GM12891 (cell line): ENCODE results near the gene METTL21C.

Source experiments
- POLR2A ChIP-seq: IDR thresholded peaks from 2 replicates; pipeline ENCODE4 v1.6.1; 2011; ENCODE audit warnings: low read depth, low read length, control low read depth
- POLR2AphosphoS5 ChIP-seq: IDR thresholded peaks from 2 replicates; pipeline ENCODE4 v1.6.1; 2011; ENCODE audit warnings: low read depth, low read length, control low read depth
- SPI1 ChIP-seq: IDR thresholded peaks from 2 replicates; pipeline ENCODE4 v1.6.1; 2011; ENCODE audit warnings: low read depth, low read length, control low read depth

GRCh38 chr13:102709536-102709935 is 14.7 kb upstream of the METTL21C start:
- TF ChIP-seq POLR2A: no peak
- TF ChIP-seq POLR2AphosphoS5: no peak
- no peak for TF ChIP-seq SPI1
